PFSK-1 (cell line): ENCODE data around the gene CDK6.

Source experiments
- FOXP2 ChIP-seq: optimal IDR thresholded peaks from 2 replicates; pipeline ENCODE3; 2011; ENCODE audit warnings: borderline replicate concordance, control low read depth, inconsistent platforms; ENCODE audit not compliant: insufficient read depth; ENCODE audit errors: extremely low read length, extremely low read depth
- POLR2AphosphoS5 ChIP-seq: IDR thresholded peaks from 2 replicates; pipeline ENCODE4 v1.6.1; 2012; ENCODE audit warnings: low read depth, mild to moderate bottlenecking, control low read depth, low read length, moderate library complexity
- SIN3A ChIP-seq: IDR thresholded peaks from 2 replicates; pipeline ENCODE4 v1.6.1; 2012; ENCODE audit warnings: mild to moderate bottlenecking, low read length, moderate library complexity, borderline replicate concordance; ENCODE audit not compliant: insufficient read depth
- TAF1 ChIP-seq: IDR thresholded peaks from 2 replicates; pipeline ENCODE4 v1.6.1; 2012; ENCODE audit warnings: low read length, control low read depth, borderline replicate concordance; ENCODE audit not compliant: insufficient read depth
- TF ChIP-seq, protein P1 (sequence below), 2 experiments: IDR thresholded peaks; 2 replicates each; pipeline versions ENCODE4 v1.6.1 to v1.8.0; 2011 to 2012; ENCODE audit warnings: low read depth in 2 of 2, low read length in 2 of 2, control low read depth in 1 of 2, inconsistent platforms in 1 of 2, mild to moderate bottlenecking in 1 of 2, moderate library complexity in 1 of 2; ENCODE audit not compliant: insufficient read depth in 1 of 2

DNA sequence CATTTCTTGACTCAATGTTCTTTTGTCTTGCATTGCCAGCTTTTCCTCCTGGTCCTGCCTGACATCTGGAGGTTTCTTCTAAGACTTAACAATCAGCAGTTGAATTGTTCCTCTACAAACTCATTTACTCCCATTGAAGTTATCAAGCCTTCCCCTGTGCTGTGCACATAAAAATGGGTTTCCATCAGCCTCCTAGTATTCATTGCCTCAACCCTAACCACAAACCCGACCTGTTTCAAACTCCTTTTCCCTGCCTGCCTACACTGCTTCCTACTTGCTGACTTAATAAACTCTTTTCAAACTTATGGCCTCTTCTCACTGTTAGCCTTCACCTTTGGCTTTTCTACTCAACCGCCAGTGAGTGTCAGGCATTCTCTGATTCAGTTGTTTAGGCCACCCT is 9.4 kb upstream of the CDK6 start:
- TF ChIP-seq TAF1 = no peak
- no peak for TF ChIP-seq POLR2AphosphoS5
- TF ChIP-seq SIN3A = no peak
- TF ChIP-seq, protein P1, sequence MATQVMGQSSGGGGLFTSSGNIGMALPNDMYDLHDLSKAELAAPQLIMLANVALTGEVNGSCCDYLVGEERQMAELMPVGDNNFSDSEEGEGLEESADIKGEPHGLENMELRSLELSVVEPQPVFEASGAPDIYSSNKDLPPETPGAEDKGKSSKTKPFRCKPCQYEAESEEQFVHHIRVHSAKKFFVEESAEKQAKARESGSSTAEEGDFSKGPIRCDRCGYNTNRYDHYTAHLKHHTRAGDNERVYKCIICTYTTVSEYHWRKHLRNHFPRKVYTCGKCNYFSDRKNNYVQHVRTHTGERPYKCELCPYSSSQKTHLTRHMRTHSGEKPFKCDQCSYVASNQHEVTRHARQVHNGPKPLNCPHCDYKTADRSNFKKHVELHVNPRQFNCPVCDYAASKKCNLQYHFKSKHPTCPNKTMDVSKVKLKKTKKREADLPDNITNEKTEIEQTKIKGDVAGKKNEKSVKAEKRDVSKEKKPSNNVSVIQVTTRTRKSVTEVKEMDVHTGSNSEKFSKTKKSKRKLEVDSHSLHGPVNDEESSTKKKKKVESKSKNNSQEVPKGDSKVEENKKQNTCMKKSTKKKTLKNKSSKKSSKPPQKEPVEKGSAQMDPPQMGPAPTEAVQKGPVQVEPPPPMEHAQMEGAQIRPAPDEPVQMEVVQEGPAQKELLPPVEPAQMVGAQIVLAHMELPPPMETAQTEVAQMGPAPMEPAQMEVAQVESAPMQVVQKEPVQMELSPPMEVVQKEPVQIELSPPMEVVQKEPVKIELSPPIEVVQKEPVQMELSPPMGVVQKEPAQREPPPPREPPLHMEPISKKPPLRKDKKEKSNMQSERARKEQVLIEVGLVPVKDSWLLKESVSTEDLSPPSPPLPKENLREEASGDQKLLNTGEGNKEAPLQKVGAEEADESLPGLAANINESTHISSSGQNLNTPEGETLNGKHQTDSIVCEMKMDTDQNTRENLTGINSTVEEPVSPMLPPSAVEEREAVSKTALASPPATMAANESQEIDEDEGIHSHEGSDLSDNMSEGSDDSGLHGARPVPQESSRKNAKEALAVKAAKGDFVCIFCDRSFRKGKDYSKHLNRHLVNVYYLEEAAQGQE (IDR thresholded peaks at IDR 0.05; ENCODE audit: insufficient read depth in 1 of 2, low read depth in 2 of 2, low read length in 2 of 2) = no peak
- no peak for TF ChIP-seq FOXP2
